HG03521 (cell line): ENCODE data around the gene PPIP5K2.
A peak's percentile ranks its signal among the peaks of the same experiment; 100 is the strongest.
"Not testable (repeated sequence)": the region's sequence is repeated elsewhere in the genome, so short reads cannot be mapped to it uniquely, and the experiment has no call there.

Source experiments
- ATAC-seq: cut with Tn5 transposase; IDR thresholded peaks from one replicate; pipeline ENCODE4 v1.9.1; 2021; ENCODE audit warnings: mild to moderate bottlenecking, moderate library complexity; ENCODE audit not compliant: unreplicated experiment

The PPIP5K2 gene

DNA sequence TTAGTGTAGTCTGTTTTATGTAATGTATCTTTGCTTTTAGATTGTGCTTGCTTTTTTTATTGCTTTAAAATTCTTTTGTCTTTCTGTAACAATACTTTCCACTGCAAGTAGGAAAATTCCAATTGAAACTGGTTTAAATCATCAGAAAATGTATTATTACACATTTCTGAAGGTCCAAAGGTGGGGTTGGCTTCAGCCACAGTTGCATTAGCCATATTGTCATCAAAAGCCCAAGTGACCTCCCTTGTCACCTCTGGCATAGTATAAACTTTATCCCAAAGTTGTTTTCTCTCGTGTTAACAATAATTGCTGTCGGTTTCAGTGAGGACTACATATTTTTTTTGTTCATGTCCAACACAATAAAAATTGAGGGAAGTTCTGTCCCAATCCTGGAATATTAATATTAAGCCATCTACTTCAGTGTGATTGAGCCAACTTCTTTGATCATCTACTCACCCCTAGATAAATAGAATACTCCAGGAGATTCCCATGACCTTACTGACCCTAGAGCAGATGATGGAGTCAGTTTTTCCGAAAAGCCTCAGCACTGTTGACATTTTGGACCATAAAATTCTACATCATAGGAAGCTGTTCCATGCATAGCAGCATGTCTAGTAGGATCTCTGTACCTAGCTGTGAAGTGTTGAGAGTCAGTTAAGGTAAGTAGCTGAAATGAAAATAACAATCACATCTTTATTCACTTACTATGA lies 86.0 kb downstream of the PPIP5K2 start:
- ATAC-seq, result no peak

- ATAC-seq, result no peak
Observed at GRCh38 chr5:103207011-103207410, 86.9 kb downstream of the PPIP5K2 start.

- no peak for ATAC-seq
Observed at GRCh38 chr5:103207653-103208052, 87.6 kb downstream of the PPIP5K2 start.

DNA sequence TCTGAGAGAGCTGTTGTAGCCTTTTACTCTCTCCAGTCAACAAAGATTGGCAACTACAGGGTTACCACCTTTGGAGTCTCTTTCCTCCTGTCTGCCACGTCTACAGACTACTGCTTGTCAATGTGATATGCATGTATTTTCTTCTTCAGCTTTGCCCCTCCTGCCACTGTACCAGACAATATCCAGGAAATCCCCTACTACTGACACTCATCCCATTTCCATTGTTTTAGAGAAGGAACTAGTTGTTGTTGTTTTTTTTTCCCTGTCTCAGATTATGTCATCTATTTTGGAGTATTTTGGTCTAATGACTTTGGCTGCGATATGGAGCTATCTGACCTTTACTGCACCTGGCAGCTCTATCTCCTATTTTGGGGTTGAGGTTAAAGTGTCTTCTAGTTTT lies 88.4 kb downstream of the PPIP5K2 start:
- no peak for ATAC-seq

DNA sequence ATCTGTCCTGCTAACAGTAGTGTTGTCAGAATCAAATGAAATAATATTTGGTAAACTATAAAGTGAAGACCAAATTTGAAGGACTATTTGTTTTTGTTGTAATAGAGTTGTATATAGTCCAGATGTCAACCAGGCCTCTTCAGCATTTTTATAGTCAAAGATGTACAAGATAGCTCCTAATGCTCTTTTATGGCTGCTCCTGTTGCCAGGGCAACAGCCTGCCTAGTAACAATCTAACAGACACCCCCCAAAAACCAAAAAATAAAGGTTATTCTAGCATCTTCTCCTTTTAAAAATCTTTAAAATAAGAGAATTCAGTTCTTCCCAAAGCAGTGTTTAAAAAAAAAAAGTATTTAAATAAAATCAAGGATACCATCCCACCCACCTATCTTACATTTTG lies 89.0 kb downstream of the PPIP5K2 start:
- no peak for ATAC-seq

DNA sequence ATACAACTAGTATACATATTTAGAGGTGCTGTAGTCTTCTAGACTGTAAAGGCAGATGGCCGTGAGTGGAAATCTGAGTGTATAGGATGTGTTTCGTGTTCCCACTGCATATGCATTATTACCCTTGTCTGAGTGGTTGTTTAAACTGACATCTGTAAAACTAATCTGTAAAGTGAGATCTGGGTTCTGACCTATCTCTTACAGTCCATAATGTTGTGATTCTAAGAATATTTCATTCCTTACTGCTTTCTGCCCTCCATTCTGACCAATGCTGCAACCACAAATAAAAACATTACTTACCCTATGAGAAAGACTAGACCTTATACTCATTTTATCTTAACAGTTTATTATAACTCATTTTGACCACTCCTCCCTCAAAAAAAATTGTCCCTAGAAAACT lies 90.9 kb downstream of the PPIP5K2 start:
- ATAC-seq, result no peak

DNA sequence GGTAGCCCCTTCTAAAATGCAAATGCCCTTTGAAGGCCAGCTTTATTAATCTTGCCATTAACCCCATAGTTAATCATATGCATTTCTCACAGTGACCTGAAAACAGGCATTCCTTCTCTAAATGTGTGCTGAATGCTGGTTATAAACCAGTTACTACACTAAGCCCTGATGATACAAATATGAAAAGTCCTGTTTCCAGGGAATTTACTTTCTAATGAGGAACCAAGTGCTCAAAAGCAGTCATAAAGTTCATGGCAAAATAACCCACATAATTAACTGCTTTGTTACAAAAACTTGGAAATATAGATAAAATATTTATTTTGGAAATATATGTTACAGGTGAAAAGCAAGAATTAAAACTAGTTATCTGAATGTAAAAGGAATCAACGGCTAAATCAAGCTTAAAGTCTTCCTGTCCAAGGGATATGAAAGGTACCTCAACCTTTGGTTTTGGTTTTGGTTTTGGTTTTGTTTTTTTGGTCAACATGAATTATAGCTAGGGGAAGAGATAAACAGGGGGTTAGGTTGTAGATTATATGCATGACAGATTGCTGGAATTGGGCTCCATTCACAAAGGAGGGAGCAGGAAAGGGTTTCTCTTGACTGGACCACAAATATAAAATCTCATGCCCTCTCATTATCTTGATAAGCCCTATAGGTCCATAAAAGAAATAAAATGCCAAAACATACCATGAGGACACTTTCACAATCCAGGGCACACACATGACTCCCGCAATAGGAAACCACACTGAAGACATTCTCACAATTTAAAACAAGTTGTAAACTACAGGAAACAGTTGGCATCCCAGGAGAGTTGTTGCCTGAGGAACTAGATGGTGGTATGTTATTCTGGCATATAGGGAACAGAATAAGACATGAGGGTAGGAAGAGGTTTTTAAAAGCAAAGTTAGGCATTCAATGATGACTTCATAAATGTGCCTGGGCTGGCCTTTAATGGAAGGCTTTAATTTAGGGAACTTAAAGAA lies 91.8 kb downstream of the PPIP5K2 start:
- peak; percentile 87 for ATAC-seq

DNA sequence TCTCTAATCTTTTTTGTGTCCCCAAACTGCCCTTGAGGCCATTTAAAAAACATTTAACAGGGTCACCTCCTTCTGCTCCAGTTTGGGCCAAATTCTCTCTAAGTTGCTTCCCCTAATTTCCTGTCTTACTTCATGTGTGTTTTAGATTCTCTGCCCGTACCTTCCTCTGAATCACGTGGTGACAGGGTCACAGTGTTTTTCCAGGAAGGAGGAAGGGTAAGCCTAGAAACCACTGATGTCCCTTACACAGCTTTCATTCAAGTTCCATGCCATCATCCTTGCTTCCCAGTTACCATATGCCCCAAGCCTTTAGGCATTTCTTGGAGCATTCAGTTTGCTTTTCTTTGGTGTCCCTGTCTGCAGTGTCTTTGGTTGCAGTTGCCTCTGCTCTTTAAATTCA lies 96.0 kb downstream of the PPIP5K2 start:
- ATAC-seq, result no peak

DNA sequence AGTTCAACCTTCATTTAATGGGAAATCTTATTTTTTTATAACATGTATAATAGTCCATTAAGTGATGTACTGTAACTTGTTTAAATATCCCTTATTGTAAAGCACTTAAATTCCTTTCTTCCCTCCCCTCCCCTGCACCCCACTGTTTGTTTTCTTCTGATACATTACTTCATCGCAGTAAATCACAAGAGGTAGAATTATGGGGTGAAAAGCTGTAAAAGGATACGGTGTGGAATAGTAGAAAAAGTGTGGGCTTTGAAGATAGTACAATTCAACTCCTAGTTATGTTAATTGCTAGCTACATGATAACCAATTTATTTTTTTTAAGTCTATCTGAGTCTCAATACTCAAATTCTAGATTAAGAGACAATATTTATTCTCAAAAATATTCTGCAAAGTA lies 96.6 kb downstream of the PPIP5K2 start:
- ATAC-seq, result no peak

DNA sequence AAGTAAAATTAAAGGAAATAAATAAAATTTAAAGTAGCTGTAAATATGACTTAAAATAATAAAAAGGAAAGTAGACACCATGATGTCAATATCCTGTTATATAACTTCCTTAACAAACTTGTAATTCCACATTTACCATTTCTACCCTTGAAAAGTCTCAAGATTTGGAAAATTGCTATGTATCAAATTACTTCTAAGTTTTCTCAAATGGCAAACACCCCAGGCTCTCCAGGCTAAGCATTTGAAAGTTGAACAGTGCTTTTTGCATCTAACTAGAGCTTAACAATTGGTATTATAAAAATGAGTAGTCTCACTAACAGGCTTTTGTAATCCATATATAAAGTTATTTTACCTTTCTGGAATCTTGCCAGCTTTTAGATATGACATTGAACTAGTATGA lies 97.0 kb downstream of the PPIP5K2 start:
- ATAC-seq, result no peak

DNA sequence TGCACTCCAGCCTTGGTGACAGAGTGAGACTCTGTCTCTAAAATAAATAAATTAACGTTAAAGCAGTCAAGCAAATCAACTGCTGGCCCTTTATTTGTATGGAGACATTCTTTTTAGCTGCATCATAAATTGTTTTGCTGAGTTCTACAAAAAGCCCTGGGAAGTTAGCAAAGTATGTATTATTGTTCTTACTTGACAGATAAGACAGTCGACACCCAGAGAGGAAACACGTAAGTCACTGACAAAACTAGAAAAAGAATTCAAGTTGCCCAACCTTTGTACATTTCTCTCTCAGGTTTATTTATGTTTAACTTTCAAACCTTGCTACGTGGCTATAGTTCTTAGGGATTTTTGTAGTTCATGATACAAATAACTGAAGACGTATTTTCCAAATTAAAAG lies 98.1 kb downstream of the PPIP5K2 start:
- ATAC-seq, result no peak

GRCh38 chr5:103219074-103219473 lies 99.0 kb downstream of the PPIP5K2 start:
- ATAC-seq, result not testable (repeated sequence)

DNA sequence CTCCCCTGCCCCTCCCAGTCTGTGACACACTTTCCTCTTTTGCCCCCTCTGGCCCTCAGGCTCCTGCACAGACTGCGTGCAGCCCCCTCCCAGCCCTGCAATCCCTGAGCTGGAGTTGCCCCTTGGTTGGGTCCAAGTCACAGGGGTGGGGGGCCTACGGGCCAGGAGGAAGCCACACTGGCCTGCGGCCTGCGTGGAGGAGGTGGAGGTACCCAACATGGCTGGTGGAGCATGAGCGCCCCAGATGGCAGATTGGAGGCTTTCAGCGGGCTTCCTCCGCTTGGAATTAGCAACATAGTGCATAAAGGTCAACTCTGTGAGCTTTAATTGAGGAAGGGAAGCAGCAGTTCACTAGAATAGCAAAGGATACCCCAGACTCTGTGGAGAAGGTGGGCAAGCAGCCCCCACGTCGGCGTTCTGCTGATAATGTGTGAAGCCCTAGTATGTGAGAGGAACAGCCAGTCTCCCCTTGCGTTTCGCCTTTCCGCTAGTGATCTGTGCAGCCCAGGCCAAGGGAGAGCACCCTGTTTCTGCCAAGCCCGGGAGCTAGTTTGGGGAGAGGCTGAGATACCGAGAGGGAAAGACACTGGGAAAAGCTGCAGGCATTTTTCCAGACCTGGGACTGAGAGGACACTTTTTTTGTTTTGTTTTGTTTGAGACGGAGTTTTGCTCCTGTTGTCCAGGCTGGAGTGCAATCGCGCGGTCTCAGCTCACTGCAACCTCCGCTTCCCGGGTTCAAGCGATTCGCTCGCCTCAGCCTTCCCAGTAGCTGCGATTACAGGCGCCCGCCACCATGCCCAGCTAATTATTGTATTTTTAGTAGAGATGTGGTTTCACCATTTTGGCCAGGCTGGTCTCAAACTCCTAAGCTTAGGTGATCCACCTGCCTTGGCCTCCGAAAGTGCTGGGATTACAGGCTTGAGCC lies 103.2 kb downstream of the PPIP5K2 start:
- no peak for ATAC-seq

DNA sequence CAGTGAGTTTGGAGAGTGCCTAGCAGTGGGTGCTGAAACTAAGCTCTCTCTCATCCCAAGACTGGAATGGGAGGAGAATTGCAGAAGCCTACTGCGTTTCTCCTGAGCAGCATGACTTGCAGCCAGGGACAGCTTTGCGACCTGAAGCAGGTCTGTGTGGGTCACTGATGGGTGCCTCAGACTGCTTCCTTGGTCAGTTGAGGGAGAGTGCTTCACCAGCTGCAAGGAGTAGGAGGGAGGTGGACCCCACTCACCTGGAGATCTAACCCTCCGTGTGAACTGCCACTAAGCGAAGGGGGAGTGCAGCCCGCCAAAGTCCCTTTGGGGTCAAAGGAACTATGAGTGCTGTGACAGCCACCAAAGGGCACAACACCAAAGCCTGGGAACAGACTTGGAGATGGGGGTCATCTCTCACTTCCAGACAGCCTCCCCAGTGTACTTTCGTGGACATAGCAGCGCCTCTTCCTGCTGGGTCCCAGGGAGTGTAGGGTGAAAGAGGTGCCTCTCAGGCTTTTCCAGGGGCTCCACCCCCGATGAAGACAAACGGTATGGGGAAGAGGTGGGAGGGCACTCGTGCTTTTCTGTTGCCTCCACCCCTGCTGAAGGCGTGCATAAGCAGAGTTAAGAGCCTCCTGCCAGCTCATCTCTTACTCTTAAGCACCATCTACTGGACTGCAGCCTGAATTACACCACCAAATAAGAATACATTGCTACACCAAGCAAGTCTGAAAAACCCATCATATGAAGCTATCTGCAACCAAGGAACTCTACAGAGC lies 104.2 kb downstream of the PPIP5K2 start:
- ATAC-seq, result peak; percentile 94

GRCh38 chr5:103224894-103225246 lies 104.8 kb downstream of the PPIP5K2 start:
- ATAC-seq, result no peak

GRCh38 chr5:103228061-103228460 lies 108.0 kb downstream of the PPIP5K2 start:
- no peak for ATAC-seq

GRCh38 chr5:103228588-103228987 lies 108.5 kb downstream of the PPIP5K2 start:
- no peak for ATAC-seq

DNA sequence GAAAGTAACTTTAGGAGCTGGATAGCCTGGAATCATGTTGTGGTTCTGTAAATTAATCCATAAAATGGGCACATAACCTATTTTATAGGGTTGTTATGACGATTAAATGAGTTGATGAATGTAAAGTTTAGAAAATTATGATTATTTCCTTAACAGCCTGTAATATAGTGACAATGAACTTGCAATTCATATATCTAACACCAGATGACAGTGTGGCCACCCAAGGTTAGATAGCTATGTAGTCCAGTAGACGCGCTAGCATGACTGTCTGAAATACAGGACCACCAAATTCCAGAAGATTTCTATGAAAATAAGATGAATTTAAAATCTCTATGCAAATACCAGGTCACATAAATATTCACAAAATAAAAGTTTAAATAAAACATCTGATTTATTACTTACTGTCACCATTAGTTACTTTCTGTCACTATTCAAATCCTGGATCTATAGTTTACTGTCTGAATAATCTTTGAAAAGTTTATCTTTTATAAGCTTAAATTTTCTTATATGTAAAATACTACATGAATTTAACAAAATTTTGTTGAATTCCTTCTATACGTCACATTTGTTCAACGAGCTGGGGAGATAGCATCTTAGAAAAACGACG lies 112.4 kb downstream of the PPIP5K2 start:
- ATAC-seq, result peak; percentile 63

DNA sequence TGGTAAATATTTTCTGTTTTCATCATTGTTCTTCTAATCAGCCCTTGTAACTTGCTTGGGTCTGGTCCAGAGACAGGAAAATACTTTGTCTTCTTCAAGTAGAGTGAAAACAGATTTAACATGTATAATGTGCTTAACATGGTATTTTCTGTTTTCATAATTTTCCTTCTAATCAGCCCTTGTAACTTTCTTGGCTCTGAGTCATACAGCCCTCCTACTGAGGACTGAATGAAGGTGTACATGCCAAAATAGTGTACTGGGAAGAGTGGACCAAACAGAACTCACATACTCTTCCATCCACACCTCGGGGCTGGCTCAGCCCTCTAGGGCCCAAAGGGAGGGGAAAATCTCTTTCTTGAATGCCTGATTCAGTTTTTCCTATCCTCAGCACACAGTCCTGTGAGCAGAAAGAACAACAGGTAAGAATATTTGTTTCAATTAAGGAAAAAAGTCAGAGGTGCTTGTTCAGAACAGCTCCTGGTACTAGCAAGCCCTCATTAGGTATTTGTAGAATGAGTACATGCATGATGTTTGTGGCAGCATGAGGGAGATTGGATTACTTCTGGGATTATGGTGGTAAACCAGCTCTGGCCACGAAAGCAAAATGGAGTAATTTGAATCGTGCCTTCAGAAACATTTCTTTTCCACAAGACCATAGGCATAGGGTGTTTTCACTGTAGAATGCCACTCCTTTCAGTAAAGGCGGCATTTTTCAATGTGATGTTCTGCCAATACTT lies 114.3 kb downstream of the PPIP5K2 start:
- no peak for ATAC-seq
